PC-3 (cell line): ENCODE measurements around the gene PEX10. TPM values are rescaled to one million over a fixed set of nuclear protein-coding genes. Genes with fewer than 3 reads are reported as not detected.

Experiments used
- ATAC-seq: fragments of 200-7000 bp; cut with Tn5 transposase; 2 replicates; pipeline ENCODE4 v1.9.1; 2020; ENCODE audit warnings: mild to moderate bottlenecking, moderate library complexity
- BruUV-seq: library from RNA; stranded (reverse); fragments of 400-500 nt; replicated peaks from 2 replicates; lab custom pipeline; 2021; lab: Mats Ljungman, UMichigan
- CTCF ChIA-PET: fragments of 300-600 bp; sonication (Branson Sonifier 250); formaldehyde crosslinking; loops from one replicate; lab custom pipeline; 2022; ENCODE audit warnings: antibody characterized with exemption; lab: Charles Lee
- POLR2A ChIA-PET: fragments of 300-600 bp; sonication (Branson Sonifier 250); formaldehyde crosslinking; loops from one replicate; lab custom pipeline; 2022; ENCODE audit warnings: antibody characterized with exemption; ENCODE audit not compliant: unreplicated experiment; lab: Charles Lee
- DNase-seq: peaks from one replicate; pipeline ENCODE4 v3.0.0-alpha.2; 2015
- H2AFZ ChIP-seq: fragments of 300-600 bp; sonication (generic); 2 replicates; pipeline ENCODE4 v1.6.0; 2016; ENCODE audit warnings: antibody characterized with exemption, low read length
- H3F3A ChIP-seq: fragments of 300-600 bp; sonication (generic); one replicate; pipeline ENCODE4 v1.6.0; 2017; ENCODE audit warnings: antibody characterized with exemption, low read length, control low read depth, mild to moderate bottlenecking; ENCODE audit not compliant: unreplicated experiment
- H3K27ac ChIP-seq: fragments of 300-600 bp; sonication (generic); 2 replicates; pipeline ENCODE4 v1.5.1; 2016; ENCODE audit warnings: mild to moderate bottlenecking, low read length
- H3K27me3 ChIP-seq: fragments of 300-600 bp; sonication (generic); 2 replicates; pipeline ENCODE4 v1.6.1; 2016; ENCODE audit warnings: low read length, mixed read lengths
- H3K36me3 ChIP-seq: fragments of 300-600 bp; sonication (generic); 2 replicates; pipeline ENCODE4 v1.6.1; 2016; ENCODE audit warnings: low read depth, mixed run types, low read length, mixed read lengths
- H3K4me1 ChIP-seq: fragments of 300-600 bp; sonication (generic); 2 replicates; pipeline ENCODE4 v1.5.1; 2016; ENCODE audit warnings: low read length; ENCODE audit not compliant: insufficient read depth
- H3K4me2 ChIP-seq: fragments of 300-600 bp; sonication (generic); 2 replicates; pipeline ENCODE4 v1.6.0; 2016; ENCODE audit warnings: low read length
- H3K4me3 ChIP-seq: fragments of 300-600 bp; sonication (generic); 2 replicates; pipeline ENCODE4 v1.5.1; 2016; ENCODE audit warnings: mild to moderate bottlenecking, low read length, mixed read lengths
- H3K79me2 ChIP-seq: fragments of 300-600 bp; sonication (generic); 2 replicates; pipeline ENCODE4 v1.6.1; 2017; ENCODE audit warnings: low read length, mixed read lengths
- H3K9ac ChIP-seq: fragments of 300-600 bp; sonication (generic); 2 replicates; pipeline ENCODE4 v1.6.0; 2016; ENCODE audit warnings: mild to moderate bottlenecking, low read length
- H3K9me2 ChIP-seq: fragments of 300-600 bp; sonication (generic); replicated peaks from 2 replicates; pipeline ENCODE4 v1.6.1; 2016; ENCODE audit warnings: mixed run types, low read length, mixed read lengths
- H3K9me3 ChIP-seq: fragments of 300-600 bp; sonication (generic); 2 replicates; pipeline ENCODE4 v1.6.1; 2016; ENCODE audit warnings: low read length, mixed read lengths
- H4K20me1 ChIP-seq: fragments of 300-600 bp; sonication (generic); 2 replicates; pipeline ENCODE4 v1.6.1; 2016; ENCODE audit warnings: low read length, mixed read lengths
- CTCF ChIP-seq: fragments of 300-600 bp; sonication (generic); conservative IDR thresholded peaks from 2 replicates; pipeline ENCODE4 v1.5.1; 2017; ENCODE audit warnings: antibody characterized with exemption, low read depth, mild to moderate bottlenecking, low read length
- EZH2 ChIP-seq: fragments of 300-600 bp; sonication (generic); IDR thresholded peaks from one replicate; pipeline ENCODE4 v1.6.1; 2017; ENCODE audit warnings: antibody characterized with exemption, mild to moderate bottlenecking, low read length; ENCODE audit not compliant: unreplicated experiment
- EZH2phosphoT487 ChIP-seq: fragments of 300-600 bp; sonication (generic); IDR thresholded peaks from 2 replicates; pipeline ENCODE4 v1.6.1; 2018; ENCODE audit warnings: mild to moderate bottlenecking, antibody characterized with exemption, low read length, borderline replicate concordance
- intact Hi-C: fragments of 100-400 bp; cut with micrococcal nuclease; formaldehyde crosslinking; loops from 2 replicates; pipeline ENCODE4 v1.9.0; 2023
- total RNA-seq: library from RNA; depleted of rRNA; stranded (reverse); fragments of >200 nt; gene quantifications from 2 replicates; pipeline ENCODE4 v1.2.3, GENCODE V29; 2014

PEX10 gene
- total RNA-seq, 1 experiment from 2014 or later = 100 TPM

- Histone ChIP-seq H3F3A (peaks cover 5% of the 10 kb centered on the region), H2AFZ (no peak overlapping the region), H4K20me1 (peaks cover 3% of the 10 kb centered on the region; the same call in 1 of the 2 replicates), H3K4me3 (no peak overlapping the region), H3K36me3 (peaks cover 69% of the 10 kb centered on the region), H3K9me2 (no peaks in the 10 kb centered on the region), H3K79me2 (peaks cover 12% of the 10 kb centered on the region), H3K4me1 (no peaks in the 10 kb centered on the region), H3K9ac (no peak overlapping the region), H3K27ac (no peak overlapping the region), H3K27me3 (no peaks in the 10 kb centered on the region), H3K4me2 (no peak overlapping the region), H3K9me3 (no peaks in the 10 kb centered on the region)
- intact Hi-C loops = no loop called here
- ATAC-seq (no peak), DNase-seq (no peak)
- ChIA-PET POLR2A (no interaction called here), CTCF (no interaction called here)
- no peak for TF ChIP-seq EZH2
- no peak for TF ChIP-seq CTCF
- no peak for TF ChIP-seq EZH2phosphoT487
- BruUV-seq = no TSS peak
Measured at GRCh38 chr1:2402420-2402819, 9.9 kb downstream of the PEX10 start.

GRCh38 chr1:2400950-2401649 lies 11.3 kb downstream of the PEX10 start:
- no peak overlapping the region for H3K4me3 ChIP-seq
- no peak for ATAC-seq
- H4K20me1 ChIP-seq = peaks cover 3% of the 10 kb centered on the region; the same call in 1 of the 2 replicates
- H3K4me1 ChIP-seq = no peaks in the 10 kb centered on the region
- TF ChIP-seq EZH2phosphoT487 (no peak), CTCF (no peak), EZH2 (no peak)
- no peaks in the 10 kb centered on the region for H3K27me3 ChIP-seq
- H2AFZ ChIP-seq = no peak overlapping the region
- H3K79me2 ChIP-seq = peaks cover 23% of the 10 kb centered on the region
- no TSS peak for BruUV-seq
- CTCF ChIA-PET = no interaction called here
- H3K36me3 ChIP-seq = peaks cover 80% of the 10 kb centered on the region
- H3K9ac ChIP-seq = no peak overlapping the region
- no peak overlapping the region for H3K4me2 ChIP-seq
- no peak overlapping the region for H3K27ac ChIP-seq
- no peaks in the 10 kb centered on the region for H3K9me2 ChIP-seq
- no peaks in the 10 kb centered on the region for H3K9me3 ChIP-seq
- POLR2A ChIA-PET = interaction anchor here (0.6 kb wide), 1 partner anchor 210 kb away, joined by 3 read pairs; no protein-coding TSS in a partner anchor
- peaks cover 5% of the 10 kb centered on the region for H3F3A ChIP-seq
- no peak for DNase-seq
- intact Hi-C loops = no loop called here

- Histone ChIP-seq H3K4me3 (no peak overlapping the region), H2AFZ (no peak overlapping the region), H3K36me3 (peaks cover 83% of the 10 kb centered on the region), H3K9ac (no peak overlapping the region), H3K79me2 (peaks cover 29% of the 10 kb centered on the region), H3K27ac (no peak overlapping the region), H3K9me3 (no peaks in the 10 kb centered on the region), H3K27me3 (no peaks in the 10 kb centered on the region), H4K20me1 (peaks cover 3% of the 10 kb centered on the region; the same call in 1 of the 2 replicates), H3K4me1 (no peaks in the 10 kb centered on the region), H3K9me2 (no peaks in the 10 kb centered on the region), H3K4me2 (no peak overlapping the region), H3F3A (peaks cover 5% of the 10 kb centered on the region)
- no TSS peak for BruUV-seq
- ChIA-PET POLR2A (no interaction called here), CTCF (no interaction called here)
- intact Hi-C loops = no loop called here
- DNase-seq = no peak
- TF ChIP-seq EZH2phosphoT487 (no peak), EZH2 (no peak), CTCF (no peak)
- no peak for ATAC-seq
Measured at GRCh38 chr1:2400576-2400909, 11.8 kb downstream of the PEX10 start.
